GM18867 (cell line): Measurements from ENCODE around the gene SYNPO2L.

Experiments used
- ATAC-seq: cut with Tn5 transposase; IDR thresholded peaks from one replicate; pipeline ENCODE4 v1.9.1; 2021; ENCODE audit warnings: mild to moderate bottlenecking, moderate library complexity; ENCODE audit not compliant: unreplicated experiment

Gene SYNPO2L

DNA sequence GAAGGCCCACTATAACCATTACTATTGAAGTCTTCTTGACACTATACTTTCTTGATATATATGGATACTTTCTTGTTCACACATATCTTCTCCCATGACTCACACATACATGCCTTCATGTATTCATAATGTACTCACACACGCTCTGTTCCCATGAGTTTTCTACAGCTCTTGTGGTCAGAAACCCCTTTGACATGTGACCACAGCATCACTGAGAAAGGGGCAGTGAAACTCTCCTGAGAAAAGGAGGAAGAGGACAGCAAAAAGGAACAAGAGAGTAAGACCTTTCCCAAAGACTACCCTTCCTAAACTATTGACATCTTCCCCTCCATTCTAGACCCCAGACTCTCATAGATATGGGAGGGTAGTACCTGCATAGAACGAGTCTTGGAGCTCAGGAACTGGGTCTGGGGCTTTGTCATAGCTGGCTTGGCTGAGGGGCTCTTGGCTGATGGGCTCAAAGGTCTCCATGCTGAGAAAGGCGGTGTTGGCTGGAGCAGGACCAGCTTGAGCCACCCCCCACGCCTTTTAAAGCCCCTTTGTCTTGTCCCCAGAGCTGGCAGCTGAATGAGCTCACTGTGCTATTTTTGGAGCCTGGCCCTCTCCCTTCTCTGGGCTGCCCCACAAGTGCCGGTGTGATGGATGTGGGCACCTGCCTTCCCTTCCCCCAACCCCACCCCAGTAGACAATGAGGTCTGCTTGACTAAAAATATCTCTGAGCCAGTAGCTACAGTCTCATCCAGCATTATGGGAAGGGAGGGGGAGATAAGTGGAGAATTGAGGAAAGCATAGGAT, 5.1 kb downstream of the SYNPO2L start:
- no peak for ATAC-seq

DNA sequence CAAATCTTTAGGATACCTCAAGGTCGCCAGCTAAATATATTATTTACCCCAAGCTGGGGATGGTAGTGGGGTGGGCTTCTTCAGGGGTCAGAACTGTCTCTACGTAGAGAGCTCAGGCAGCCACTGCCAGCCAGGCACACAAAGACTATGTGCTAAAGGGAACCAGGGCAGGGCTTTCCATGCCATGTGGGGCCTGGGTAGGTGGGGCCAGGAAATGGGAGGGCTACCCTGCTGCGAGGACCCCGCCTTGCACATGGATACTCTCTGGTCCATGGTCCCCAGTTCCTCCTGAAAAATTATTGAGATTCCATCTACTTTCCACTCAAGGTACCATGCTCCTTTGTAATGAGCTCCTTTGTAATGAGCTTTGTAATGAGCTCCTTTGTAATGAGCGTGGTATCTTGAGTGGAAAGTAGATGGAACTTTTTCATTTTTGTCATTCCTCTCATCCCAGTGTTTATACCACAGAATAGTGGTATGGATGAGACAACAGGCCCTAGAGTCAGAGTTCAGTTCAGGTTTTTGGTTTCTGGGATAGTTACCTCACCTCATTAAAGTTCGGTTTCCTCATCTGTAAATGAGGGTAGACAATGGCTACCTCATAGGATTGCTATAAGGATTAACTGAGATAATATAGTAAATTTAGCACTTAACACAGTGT, 5.8 kb downstream of the SYNPO2L start:
- no peak for ATAC-seq

DNA sequence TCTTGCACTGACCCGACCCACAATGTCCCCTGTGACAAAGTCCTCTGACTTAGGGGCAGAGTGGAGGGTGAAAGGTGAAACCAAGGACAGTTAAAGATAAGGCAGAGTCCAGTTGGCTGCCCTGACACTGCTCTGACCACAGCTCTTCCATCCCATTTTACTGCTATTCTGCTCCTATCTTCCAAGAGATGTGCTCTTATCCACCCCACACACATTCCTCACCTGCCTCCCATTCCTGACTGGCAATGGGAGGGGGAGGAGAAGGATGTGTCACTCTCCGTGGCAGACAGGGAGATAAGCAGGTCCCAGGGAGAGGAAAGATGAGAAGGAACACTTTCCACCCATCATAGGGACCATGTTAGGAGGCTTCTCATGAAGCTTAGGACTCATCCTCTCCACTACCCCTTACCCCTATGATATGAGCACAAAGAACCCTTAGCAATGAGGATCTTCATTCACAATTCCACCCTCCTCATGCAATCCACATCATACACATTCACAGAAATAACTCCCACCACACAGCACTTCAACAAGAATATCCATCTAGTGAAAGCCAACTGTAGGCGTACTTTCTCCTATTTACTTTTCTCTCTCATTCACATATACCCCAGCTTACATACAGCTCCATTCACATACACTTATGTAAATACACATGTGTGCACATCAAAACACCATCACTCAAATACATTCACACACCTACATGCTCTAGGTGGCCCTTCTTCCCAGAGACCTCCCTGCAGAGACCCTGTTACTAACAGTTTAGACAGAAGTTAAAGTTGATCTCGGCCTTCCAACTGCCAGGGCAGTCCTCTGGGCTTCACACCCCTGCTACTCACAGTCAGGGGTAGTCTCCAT, 6.6 kb downstream of the SYNPO2L start:
- ATAC-seq: no peak

DNA sequence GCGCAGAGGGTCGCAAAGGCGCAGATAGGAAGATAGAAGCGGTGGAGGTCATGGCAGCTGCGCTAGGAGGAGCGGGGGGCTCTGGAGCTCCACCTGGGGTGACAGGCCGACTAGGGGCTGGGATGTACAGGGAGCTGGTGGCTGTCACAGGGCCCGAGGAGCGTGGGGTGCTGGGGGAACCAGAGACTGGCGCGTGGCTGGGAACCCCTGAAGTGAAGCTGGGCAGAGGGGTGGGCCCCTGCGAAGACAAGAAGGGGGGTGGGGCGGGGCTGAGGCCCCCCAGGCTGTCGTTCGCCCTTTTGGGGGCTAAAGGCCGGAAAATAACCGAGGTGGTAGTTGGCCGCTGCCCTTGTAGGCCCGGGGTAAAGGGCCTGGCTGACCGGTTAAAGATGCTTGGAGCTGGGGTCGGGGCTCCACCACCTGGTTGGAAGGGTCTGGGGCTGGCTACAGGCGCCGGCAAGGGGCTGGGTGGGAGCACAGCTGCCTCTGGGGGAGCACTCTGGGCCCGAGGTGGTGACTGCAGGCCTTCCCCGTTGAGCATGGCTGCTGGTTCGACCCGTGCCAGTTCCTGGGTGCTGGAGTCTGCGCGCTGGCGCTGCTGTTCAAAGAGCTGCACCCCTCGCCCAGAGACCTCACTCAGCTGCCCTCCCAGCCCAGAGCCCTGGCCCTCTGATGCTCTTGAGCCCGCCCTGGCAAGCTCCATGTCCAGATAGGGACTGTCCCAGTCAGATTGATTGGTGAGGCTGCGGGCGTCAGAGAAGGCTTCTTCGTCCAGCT, 7.8 kb downstream of the SYNPO2L start:
- ATAC-seq: no peak

DNA sequence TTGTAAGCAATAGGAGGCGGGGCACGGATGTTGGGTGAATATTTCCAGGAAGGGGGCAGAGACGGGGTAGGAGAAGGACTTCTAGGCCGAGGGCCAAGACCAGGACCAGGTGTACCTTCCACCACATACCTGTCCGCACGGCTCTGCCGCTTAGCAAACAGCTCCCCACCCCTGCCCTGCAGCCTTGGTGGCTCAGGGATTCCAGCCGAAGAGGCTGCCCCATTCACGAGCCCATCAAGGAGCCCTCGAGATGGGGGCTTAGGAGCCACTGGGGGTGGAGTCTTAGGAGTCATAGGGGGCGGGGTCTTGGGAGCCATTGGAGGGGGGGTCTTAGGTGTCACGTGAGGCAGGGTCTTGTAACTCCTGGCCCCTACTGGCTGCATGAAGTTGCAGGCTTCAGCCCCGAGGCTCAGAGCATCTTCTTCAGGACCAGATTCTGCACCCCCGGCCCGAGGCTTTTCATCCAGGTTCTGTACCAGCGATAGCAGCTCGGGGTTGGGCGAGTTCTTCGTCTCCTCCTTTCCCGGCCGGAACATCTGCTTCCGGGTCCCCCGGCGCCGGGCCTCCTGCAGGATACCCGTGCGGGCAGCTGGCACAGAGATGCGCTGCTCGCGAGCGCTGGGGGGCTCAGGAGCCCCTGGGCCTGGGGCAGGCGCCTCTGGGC, 8.5 kb downstream of the SYNPO2L start:
- no peak for ATAC-seq

DNA sequence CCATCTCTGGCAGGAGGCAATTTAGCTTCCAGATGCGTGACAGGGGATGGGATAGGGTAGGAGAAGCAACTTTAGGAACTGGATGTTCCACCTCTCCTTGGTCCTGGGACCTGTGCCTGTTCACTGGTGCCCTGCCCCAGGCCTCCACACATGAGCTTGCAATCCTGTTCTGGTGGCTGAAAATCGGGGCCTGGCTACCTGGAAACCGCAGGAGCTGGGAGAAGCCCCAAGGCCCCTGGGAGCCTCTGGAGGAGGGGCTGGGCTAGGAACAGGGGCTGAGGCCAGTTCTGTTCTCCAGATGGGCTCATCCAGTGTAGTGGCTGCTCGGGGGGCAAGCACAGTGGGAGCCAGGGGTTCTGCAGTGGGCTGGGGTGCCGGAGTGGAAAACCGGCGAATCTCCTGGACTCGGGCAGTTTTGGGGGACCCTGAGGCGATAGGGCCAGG, 9.2 kb downstream of the SYNPO2L start:
- ATAC-seq: no peak

DNA sequence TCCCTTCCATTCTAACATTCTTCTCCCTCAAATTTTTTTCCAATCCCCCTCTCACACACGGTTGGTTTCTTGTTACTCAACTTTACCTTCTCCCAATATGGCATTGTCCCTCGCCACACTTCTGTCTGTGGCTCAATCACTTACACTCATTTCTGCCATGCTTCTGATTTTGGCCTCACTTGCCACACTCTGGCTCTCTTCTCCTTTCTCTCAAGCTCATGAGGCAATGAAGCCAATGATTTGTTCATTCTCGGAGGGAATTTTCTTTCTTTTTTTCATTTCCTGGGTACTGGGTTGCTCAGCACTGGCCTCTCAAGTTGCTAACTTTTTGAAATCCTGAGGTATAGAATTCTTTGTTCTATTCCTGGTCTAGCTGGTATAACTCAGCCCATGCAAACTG, 10.6 kb downstream of the SYNPO2L start:
- no peak for ATAC-seq

DNA sequence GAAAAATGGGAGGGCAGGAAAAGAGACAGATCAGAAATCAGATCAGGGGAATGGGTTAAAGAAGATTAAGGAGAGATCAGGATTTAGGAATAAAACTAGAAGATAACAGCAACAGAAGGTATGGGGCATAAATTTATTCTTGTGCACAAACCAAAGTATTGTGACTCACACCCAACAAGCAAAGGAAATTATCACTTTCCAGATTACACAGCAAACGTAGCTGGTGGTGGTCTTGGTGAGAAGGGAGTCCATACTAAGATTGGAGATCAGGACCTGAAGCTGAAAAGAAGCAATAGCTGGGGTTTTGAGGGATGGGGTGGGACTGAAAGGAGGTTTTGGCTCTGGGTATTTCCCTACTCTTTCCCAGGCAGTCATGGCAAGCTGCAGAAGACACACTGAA, 11.1 kb downstream of the SYNPO2L start:
- no peak for ATAC-seq

DNA sequence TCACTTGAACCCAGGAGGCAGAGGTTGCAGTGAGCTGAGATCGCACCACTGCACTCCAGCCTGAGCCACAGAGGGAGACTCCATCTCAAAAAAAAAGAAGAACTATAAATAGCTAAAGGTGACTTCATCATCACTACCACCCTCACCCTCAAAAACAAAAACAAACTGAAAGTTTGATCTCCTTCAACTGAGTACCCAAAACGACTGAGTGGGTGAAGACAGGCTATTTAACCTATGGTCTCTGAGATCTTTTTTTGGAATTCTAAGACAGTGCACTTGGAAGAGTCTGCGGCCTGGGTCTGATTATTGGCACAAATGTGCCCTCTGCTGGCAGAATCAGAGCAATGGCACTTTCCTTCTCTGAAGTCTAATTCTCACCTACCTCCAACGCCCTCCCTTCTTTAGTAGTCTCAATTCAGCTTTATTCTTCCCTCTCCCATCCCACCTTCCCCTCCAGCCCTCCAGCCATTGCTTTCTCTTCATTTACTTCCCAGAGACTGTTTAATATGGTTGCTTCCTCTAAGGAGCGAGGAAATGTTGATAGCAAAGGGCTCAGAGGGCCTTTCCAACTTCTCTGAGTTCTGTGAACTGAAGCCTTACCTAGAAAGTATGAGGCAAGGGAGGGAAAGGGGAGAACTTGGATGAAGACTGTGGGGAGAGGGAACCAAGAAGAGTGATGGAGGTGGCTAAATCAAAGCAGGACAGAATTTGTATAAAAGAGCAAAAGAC, 11.7 kb downstream of the SYNPO2L start:
- no peak for ATAC-seq

DNA sequence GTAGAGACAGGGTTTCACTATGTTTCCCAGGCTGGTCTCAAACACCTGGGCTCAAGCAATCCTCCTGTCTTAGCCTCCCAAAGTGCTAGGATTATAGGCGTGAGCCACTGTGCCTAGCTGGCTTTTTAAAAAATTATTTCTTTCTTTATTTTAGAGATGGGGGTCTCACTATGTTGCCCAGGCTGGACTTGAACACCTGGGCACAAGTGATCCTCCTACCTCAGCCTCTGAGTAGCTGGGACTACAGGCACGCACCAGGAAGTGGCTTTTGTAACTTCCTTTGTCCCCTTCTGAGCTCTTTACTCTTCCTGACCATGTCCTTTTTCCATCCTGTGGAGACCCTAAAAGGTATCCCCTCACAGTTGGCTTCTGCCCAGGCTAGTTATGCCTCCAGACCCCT, 12.5 kb downstream of the SYNPO2L start:
- ATAC-seq: no peak

DNA sequence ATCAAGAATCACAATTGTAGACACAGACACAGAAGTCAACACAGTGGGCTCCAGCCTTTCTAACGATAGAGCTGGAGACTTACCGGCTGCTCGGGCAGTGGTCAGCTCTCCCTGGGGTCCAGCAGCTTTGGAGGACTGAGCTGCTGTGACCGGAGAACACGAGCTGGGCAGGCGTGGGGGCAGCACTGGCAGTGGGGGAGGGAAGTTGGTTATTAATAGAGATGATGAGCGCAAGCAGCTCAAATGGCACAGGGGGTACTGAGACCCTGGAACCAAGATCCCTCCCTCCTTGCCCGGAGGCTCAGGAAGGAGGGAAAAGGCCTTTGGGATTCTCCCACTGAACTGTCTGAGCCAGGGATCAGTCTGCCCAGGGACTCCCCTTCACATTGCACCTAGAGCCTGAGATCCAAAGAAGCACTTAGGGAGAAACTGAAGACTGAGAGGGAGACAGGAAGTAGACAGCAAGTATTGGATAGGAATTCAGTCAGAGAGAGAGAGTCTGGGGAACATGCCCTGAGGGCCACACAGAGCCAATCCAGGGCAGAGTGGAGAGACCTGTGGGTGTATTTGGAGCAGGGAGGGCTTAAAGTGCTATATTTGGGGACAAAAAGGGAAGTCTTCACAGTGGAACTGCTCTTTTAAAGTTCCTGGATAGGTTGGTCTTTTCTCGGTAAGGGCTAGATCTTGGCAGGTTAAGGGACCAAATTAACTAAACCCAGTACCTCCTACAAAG, 14.3 kb downstream of the SYNPO2L start, which contains the start of gene MYOZ1:
Gene MYOZ1 (minus strand): TSS at position 147 of the 733 bp plus-strand sequence. CDS start 1,457 bp downstream, outside the sequence.
- no peak for ATAC-seq

DNA sequence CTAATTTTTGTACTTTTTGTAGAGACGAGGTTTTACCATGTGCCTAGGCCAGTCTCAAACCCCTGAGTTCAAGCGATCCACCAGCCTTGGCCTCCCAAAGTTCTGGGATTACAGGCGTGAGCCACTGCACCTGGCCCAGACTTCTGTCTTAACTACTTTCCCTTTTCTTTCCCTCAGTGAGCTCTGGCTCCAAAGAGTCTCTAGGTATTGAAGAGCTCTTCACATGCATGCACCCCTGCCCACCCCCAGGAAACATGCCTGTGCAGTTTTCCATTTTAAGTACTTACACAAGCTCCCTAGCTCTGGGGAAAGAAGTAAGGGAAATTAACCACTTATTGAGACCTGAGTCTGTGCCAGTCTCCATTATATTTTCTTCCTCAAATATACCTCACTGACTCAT, 16.5 kb downstream of the SYNPO2L start:
- ATAC-seq: no peak

DNA sequence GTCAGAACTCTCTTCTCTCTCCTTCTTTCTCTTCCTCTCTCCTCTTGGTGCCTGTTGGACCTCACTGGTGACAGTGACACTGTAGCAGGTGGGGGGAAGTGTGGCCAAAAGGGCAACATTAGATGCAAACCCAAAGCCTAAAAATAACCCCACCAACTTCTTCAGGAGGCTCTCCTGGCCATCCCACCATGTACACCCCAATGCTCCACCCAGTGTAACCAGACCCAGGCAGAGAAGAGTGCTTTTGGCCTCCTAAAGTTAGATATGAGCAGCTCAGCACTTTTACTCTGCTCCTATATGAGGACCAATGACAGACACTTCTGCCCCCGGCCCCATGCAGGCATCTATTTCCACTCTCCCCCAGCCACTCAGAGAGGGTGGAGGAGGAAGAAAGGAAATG, 20.0 kb downstream of the SYNPO2L start:
- ATAC-seq: no peak

DNA sequence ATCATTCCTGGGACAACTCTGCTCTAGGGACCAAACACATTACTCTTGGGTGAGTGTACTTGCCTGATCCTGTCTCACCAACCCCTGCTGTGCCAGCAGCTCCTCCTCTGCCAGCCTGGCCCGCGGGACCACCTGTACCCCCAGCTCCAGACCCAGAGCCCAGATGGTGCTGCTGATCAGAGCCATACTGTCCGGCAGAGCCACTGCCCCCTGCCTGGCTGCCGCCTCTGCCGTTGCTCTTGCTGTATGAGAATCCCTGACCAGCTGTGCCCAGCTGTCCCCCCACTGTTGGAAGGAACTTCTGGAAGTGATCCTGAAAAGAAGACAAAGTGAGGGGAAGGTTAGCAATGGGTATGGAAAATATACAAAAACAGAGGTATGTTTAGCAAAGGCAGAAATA, 21.4 kb downstream of the SYNPO2L start:
- no peak for ATAC-seq

DNA sequence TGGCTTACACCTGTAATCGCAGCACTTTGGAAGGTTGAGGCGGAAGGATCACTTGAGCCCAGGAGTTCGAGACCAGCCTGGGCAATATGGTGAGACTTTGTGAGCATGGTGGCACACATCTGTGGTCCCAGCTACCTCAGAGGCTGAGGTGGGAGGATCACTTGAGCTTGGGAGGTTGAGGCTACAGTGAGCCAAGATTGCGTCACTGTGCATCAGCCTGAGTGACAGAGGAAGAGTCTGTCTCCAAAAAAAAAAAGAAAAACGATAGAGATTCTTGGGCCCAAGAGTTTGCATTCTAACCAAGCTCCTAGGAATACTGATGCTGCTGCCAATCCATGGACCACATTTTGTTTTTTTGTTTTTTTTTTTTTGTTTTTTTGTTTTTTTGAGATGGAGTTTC, 26.7 kb downstream of the SYNPO2L start:
- no peak for ATAC-seq

DNA sequence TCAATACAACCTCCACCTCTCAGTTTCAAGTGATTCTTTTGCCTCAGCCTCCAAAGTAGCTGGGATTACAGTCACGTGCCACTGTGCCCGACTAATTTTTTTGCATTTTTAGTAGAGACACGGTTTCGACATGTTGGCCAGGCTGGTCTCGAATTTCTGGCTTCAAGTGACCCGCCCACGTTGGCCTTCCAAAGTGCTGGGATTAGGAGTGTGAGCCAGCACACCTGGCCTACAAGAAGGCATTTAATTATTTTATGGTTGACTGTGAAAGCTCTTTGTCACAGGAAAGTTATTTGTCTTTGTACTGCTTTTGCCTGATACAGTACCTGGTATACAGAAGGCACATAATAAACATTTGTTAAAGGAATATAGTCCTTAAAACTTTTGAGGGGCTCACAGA, 27.4 kb downstream of the SYNPO2L start:
- no peak for ATAC-seq

DNA sequence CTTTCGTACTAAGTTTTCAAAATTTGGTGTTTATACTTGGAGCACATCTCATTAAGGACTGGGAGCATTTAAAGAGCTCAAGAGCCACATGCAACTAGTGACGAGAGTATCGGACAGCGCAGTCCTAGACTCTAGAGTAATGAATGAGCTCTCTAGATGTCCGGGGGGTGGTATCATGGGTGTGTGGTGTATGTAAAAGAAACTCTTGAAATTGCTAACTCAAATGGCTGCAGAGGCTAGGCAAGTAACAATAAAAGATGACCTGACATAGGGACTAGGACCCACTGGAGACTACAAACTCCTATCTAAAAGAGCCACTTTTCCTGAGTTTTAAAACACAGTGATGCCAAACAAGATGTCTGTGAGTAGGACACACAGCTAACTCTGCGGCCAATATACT, 28.5 kb downstream of the SYNPO2L start:
- no peak for ATAC-seq

DNA sequence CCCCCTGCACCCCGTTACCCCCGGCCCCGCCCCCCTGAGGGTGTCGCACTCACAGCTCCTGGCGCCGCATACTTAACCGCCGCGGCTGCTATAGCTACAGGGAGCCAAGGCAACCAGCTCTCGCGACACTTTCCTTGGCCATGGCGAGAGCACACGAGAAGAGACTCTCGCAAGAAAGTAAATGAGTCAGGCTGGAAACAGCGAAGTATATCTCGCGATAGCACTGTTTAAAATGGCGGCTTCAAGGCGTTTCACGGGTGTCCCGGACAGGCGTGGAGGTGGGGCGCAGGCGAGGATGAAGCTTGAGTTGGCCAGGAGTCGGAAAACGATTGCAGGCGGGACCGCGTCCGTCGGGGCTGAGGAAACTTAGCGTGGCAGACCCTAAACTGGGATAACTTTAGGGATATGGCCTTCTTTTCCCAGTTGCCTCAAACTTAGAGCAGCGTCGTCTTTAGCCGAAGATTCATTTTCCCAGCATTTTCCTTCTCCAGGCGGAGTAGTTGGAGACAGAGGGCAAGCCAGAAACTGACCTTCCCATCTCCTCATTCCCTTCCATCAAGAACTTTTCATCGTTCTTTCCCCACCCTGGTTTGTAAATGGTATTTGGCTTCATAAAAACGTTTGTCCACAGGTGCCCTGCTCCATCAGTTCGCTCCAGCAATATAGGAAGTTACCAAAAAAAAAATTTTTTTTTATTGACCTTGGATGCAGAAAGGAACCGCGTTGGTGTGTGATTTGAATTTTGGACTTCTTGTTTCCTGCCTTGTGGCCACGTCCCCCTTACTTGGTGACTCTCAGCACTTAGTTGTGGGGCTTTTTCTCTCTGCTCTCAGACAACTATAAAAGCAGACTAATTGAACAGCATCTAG, 29.7 kb downstream of the SYNPO2L start:
- ATAC-seq: peak; percentile 98
